ENCODE results near the gene PSMC3IP. TPM values are rescaled to one million over a fixed set of nuclear protein-coding genes. Genes with fewer than 3 reads are reported as not detected.
A peak's percentile ranks its signal among the peaks of the same experiment; 100 is the strongest.

Gene PSMC3IP
- total and polyA plus RNA-seq, 2 experiments from 2014 or later = 18.5 to 29.5 TPM

- Histone ChIP-seq H3K27me3 (ENCODE audit: insufficient read depth) (0 out of 2 replicates have a peak, but pooled peaks cover 7% of the 10 kb centered on the region), H3K36me3 (ENCODE audit: insufficient read depth) (no peaks in the 10 kb centered on the region), H3F3A (replicated peaks; ENCODE audit: low read depth) (peaks cover 10% of the 10 kb centered on the region), H3K79me2 (replicated peaks; ENCODE audit: insufficient read depth) (0 out of 2 replicates have a peak, but pooled peaks cover 2% of the 10 kb centered on the region), H3K4me1 (ENCODE audit: insufficient read depth) (peaks cover 4% of the 10 kb centered on the region; the same call in 1 of the 2 replicates), H2AFZ (no peak overlapping the region), H3K4me3 (peak overlapping the region; percentile 72), H4K20me1 (replicated peaks; ENCODE audit: insufficient read depth) (peaks cover 6% of the 10 kb centered on the region; the same call in 1 of the 2 replicates), H3K27ac (ENCODE audit: low read depth) (no peak overlapping the region), H3K4me2 (peak overlapping the region; percentile 84), H3K9me2 (ENCODE audit: insufficient read depth) (no peaks in the 10 kb centered on the region)
- DNase-seq (ENCODE audit: low spot score) (no peak), ATAC-seq (no peak)
- H3K9me3 Mint-ChIP-seq = no peaks in the 10 kb centered on the region
- H3K4me1 Mint-ChIP-seq = peaks cover 10% of the 10 kb centered on the region; the same call in 2 of the 3 replicates
- H3K27ac Mint-ChIP-seq = no peak overlapping the region
- TF ChIP-seq STAT1 (IDR thresholded peaks at IDR 0.05; ENCODE audit: unreplicated experiment) = no peak
- no peak for TF ChIP-seq REST (IDR thresholded peaks at IDR 0.05; ENCODE audit: unreplicated experiment)
- TF ChIP-seq CTCF (conservative IDR thresholded peaks at IDR 0.05; ENCODE audit: low read depth in 2 of 2) = no peak
- no peak for TF ChIP-seq POLR2AphosphoS5 (IDR thresholded peaks at IDR 0.05; ENCODE audit: low read depth)
- no peak for TF ChIP-seq ZNF462 (CRISPR knock-in tag; IDR thresholded peaks at IDR 0.05)
- peaks cover 8% of the 10 kb centered on the region for H3K27me3 Mint-ChIP-seq (ENCODE audit: insufficient read depth, low read depth, poor library complexity)
- H3K4me3 Mint-ChIP-seq = peak overlapping the region; percentile 66
- 0 out of 3 replicates have a peak, but pooled peaks cover 3% of the 10 kb centered on the region for H3K36me3 Mint-ChIP-seq (ENCODE audit: low read depth)
These were observed 28.4 kb downstream of the PSMC3IP start for GRCh38 chr17:42548993-42549755.
